Suprapubic skin (tissue), 4 donors: ENCODE data around the gene METTL15. TPM values are rescaled to one million over a fixed set of nuclear protein-coding genes. Genes with fewer than 3 reads are reported as not detected.

Source experiments
- DNase-seq, 2 donors: peaks; one replicate each; pipeline ENCODE4 v3.0.0-alpha.2; 2019; ENCODE audit warnings: low spot score in 2 of 2
- H3K27ac ChIP-seq: fragments of 200-600 bp; sonication (generic); one replicate; pipeline ENCODE4 v1.5.1; 2019
- H3K27me3 ChIP-seq: fragments of 200-600 bp; sonication (generic); one replicate; pipeline ENCODE4 v1.5.1; 2019
- H3K36me3 ChIP-seq: fragments of 200-600 bp; sonication (generic); one replicate; pipeline ENCODE4 v1.5.1; 2019
- H3K4me1 ChIP-seq: fragments of 200-600 bp; sonication (generic); one replicate; pipeline ENCODE4 v1.5.1; 2019
- H3K4me3 ChIP-seq: fragments of 200-600 bp; sonication (generic); one replicate; pipeline ENCODE4 v1.5.1; 2019; ENCODE audit warnings: mild to moderate bottlenecking
- H3K9me3 ChIP-seq: fragments of 200-600 bp; sonication (generic); one replicate; pipeline ENCODE4 v1.5.1; 2019
- CTCF ChIP-seq, 2 donors: fragments of 200-600 bp in 1 of 2; fragments of 450-650 bp in 1 of 2; sonication (generic) in 1 of 2; IDR thresholded peaks; one replicate each; pipeline ENCODE4 v1.5.1; 2016 to 2019; ENCODE audit warnings: antibody characterized with exemption in 2 of 2, mild to moderate bottlenecking in 1 of 2, moderate library complexity in 1 of 2
- EP300 ChIP-seq: sonication (generic); formaldehyde crosslinking; IDR thresholded peaks from one replicate; pipeline ENCODE4 v1.6.1; 2017; ENCODE audit warnings: antibody characterized with exemption
- POLR2A ChIP-seq, 2 donors: fragments of 450-650 bp; IDR thresholded peaks; one replicate each; pipeline ENCODE4 v1.6.1; 2017; ENCODE audit warnings: antibody characterized with exemption in 2 of 2, mild to moderate bottlenecking in 2 of 2, moderate library complexity in 2 of 2
- POLR2AphosphoS5 ChIP-seq, 3 donors: sonication (generic); formaldehyde crosslinking; IDR thresholded peaks; one replicate each; pipeline ENCODE4 v1.6.1; 2017; ENCODE audit warnings: antibody characterized with exemption in 3 of 3
- WGBS: methylation state at CpG from one replicate; pipeline ENCODE4 v1.1.5; 2018; 5-methylcytosine and 5-hydroxymethylcytosine counted together
- total RNA-seq, 4 donors: library from RNA; depleted of rRNA; stranded (reverse); fragments of >200 nt; gene quantifications; one replicate each; pipeline ENCODE4 v1.1.0, GENCODE V29; 2016

The METTL15 gene
- total RNA-seq, 4 donors from 2014 or later = 6.4 to 16.1 (median 10.2) TPM

GRCh38 chr11:28228196-28228895 lies 120.2 kb downstream of the METTL15 start:
- no peak overlapping the region for H3K27ac ChIP-seq
- DNase-seq = no peak
- no peaks in the 10 kb centered on the region for H3K4me1 ChIP-seq
- no peaks in the 10 kb centered on the region for H3K27me3 ChIP-seq
- no peak for TF ChIP-seq EP300
- TF ChIP-seq POLR2AphosphoS5 (IDR thresholded peaks at IDR 0.05) = no peak
- no peak for TF ChIP-seq CTCF (IDR thresholded peaks at IDR 0.05)
- no peak for TF ChIP-seq POLR2A (IDR thresholded peaks at IDR 0.05)
- H3K36me3 ChIP-seq = no peaks in the 10 kb centered on the region
- H3K4me3 ChIP-seq = no peak overlapping the region
- H3K9me3 ChIP-seq = no peaks in the 10 kb centered on the region

- H3K9me3 ChIP-seq = no peaks in the 10 kb centered on the region
- H3K27me3 ChIP-seq = no peaks in the 10 kb centered on the region
- WGBS = 99% methylated on average over 2 of the region's 2 CpGs
- no peak for DNase-seq
- TF ChIP-seq EP300 = no peak
- TF ChIP-seq POLR2AphosphoS5 (IDR thresholded peaks at IDR 0.05) = no peak
- TF ChIP-seq POLR2A (IDR thresholded peaks at IDR 0.05) = no peak
- TF ChIP-seq CTCF (IDR thresholded peaks at IDR 0.05) = no peak
- no peaks in the 10 kb centered on the region for H3K4me1 ChIP-seq
- H3K27ac ChIP-seq = no peak overlapping the region
- no peaks in the 10 kb centered on the region for H3K36me3 ChIP-seq
- H3K4me3 ChIP-seq = no peak overlapping the region
These were observed 123.3 kb downstream of the METTL15 start for GRCh38 chr11:28231475-28231874.

- no peaks in the 10 kb centered on the region for H3K27me3 ChIP-seq
- no peaks in the 10 kb centered on the region for H3K36me3 ChIP-seq
- TF ChIP-seq POLR2A (IDR thresholded peaks at IDR 0.05) = no peak
- no peak for TF ChIP-seq POLR2AphosphoS5 (IDR thresholded peaks at IDR 0.05)
- no peak for TF ChIP-seq EP300
- TF ChIP-seq CTCF (IDR thresholded peaks at IDR 0.05) = no peak
- WGBS = 89% methylated on average over 4 of the region's 4 CpGs
- no peak overlapping the region for H3K4me3 ChIP-seq
- no peaks in the 10 kb centered on the region for H3K9me3 ChIP-seq
- no peaks in the 10 kb centered on the region for H3K4me1 ChIP-seq
- no peak overlapping the region for H3K27ac ChIP-seq
- no peak for DNase-seq
These were observed 124.5 kb downstream of the METTL15 start for GRCh38 chr11:28232649-28233048.

GRCh38 chr11:28241760-28242159 lies 133.6 kb downstream of the METTL15 start:
- no peak overlapping the region for H3K27ac ChIP-seq
- no peaks in the 10 kb centered on the region for H3K27me3 ChIP-seq
- H3K36me3 ChIP-seq = no peaks in the 10 kb centered on the region
- H3K9me3 ChIP-seq = no peaks in the 10 kb centered on the region
- no peak overlapping the region for H3K4me3 ChIP-seq
- no peak for TF ChIP-seq POLR2AphosphoS5 (IDR thresholded peaks at IDR 0.05)
- TF ChIP-seq POLR2A (IDR thresholded peaks at IDR 0.05) = no peak
- TF ChIP-seq CTCF (IDR thresholded peaks at IDR 0.05) = no peak
- no peak for TF ChIP-seq EP300
- no peaks in the 10 kb centered on the region for H3K4me1 ChIP-seq
- no peak for DNase-seq

GRCh38 chr11:28242596-28242995 lies 134.4 kb downstream of the METTL15 start:
- Histone ChIP-seq H3K4me3 (no peak overlapping the region), H3K27me3 (no peaks in the 10 kb centered on the region), H3K4me1 (no peaks in the 10 kb centered on the region), H3K36me3 (no peaks in the 10 kb centered on the region), H3K9me3 (no peaks in the 10 kb centered on the region), H3K27ac (no peak overlapping the region)
- TF ChIP-seq CTCF (IDR thresholded peaks at IDR 0.05) = no peak
- no peak for TF ChIP-seq EP300
- TF ChIP-seq POLR2A (IDR thresholded peaks at IDR 0.05) = no peak
- TF ChIP-seq POLR2AphosphoS5 (IDR thresholded peaks at IDR 0.05) = no peak
- WGBS = 94% methylated on average over 4 of the region's 4 CpGs
- DNase-seq = no peak
